Gastroesophageal sphincter (tissue), 4 donors: ENCODE results near the gene MICAL3. TPM values are rescaled to one million over a fixed set of nuclear protein-coding genes. Genes with fewer than 3 reads are reported as not detected.

Source experiments
- ATAC-seq: fragments of 150-250 bp; one replicate; pipeline ENCODE4 v1.9.1; 2016; ENCODE audit warnings: mild to moderate bottlenecking, moderate library complexity
- H3K27ac ChIP-seq, 4 donors: fragments of 200-600 bp; sonication (generic) in 3 of 4; 1 replicate in 3 of 4; 2 replicates in 1 of 4; pipeline ENCODE4 v1.5.1; 2016 to 2019
- H3K27me3 ChIP-seq: fragments of 200-600 bp; sonication (generic); one replicate; pipeline ENCODE4 v1.5.1; 2019
- H3K36me3 ChIP-seq, 2 donors: fragments of 200-600 bp; sonication (generic); one replicate each; pipeline ENCODE4 v1.5.1; 2019; ENCODE audit warnings: control low read depth in 1 of 2
- H3K4me1 ChIP-seq, 3 donors: fragments of 200-600 bp; sonication (generic); 1 replicate in 2 of 3; 2 replicates in 1 of 3; pipeline ENCODE4 v1.5.1; 2016 to 2019; ENCODE audit warnings: control low read depth in 2 of 3
- H3K4me3 ChIP-seq, 2 donors: fragments of 200-600 bp; sonication (generic); one replicate each; pipeline ENCODE4 v1.5.1; 2019; ENCODE audit warnings: mild to moderate bottlenecking in 1 of 2, moderate library complexity in 1 of 2
- H3K9me3 ChIP-seq, 3 donors: fragments of 200-600 bp; sonication (generic); one replicate each; pipeline ENCODE4 v1.5.1; 2017 to 2019; ENCODE audit warnings: control low read depth in 2 of 3
- CTCF ChIP-seq, 4 experiments: fragments of 200-600 bp in 2 of 4; fragments of 450-650 bp in 2 of 4; sonication (generic) in 1 of 4; IDR thresholded peaks; one replicate each; pipeline ENCODE4 v1.5.1; 2017 to 2019; ENCODE audit warnings: antibody characterized with exemption in 4 of 4, mild to moderate bottlenecking in 2 of 4, moderate library complexity in 2 of 4
- EP300 ChIP-seq: sonication (generic); formaldehyde crosslinking; IDR thresholded peaks from one replicate; pipeline ENCODE4 v1.6.1; 2017; ENCODE audit warnings: antibody characterized with exemption, mild to moderate bottlenecking
- POLR2A ChIP-seq, 2 donors: fragments of 450-650 bp; IDR thresholded peaks; one replicate each; pipeline ENCODE4 v1.6.1; 2017; ENCODE audit warnings: antibody characterized with exemption in 2 of 2, mild to moderate bottlenecking in 2 of 2, moderate library complexity in 1 of 2
- POLR2AphosphoS5 ChIP-seq: sonication (generic); formaldehyde crosslinking; IDR thresholded peaks from one replicate; pipeline ENCODE4 v1.6.1; 2017; ENCODE audit warnings: antibody characterized with exemption
- WGBS, 2 donors: methylation state at CpG; one replicate each; pipeline ENCODE4 v1.1.5; 2018; ENCODE audit warnings: low coverage in 1 of 2; 5-methylcytosine and 5-hydroxymethylcytosine counted together
- total RNA-seq, 4 donors: library from RNA; depleted of rRNA; stranded (reverse); fragments of >200 nt; gene quantifications; one replicate each; pipeline ENCODE4 v1.1.0, GENCODE V29; 2016

Gene MICAL3
- total RNA-seq, 4 donors from 2014 or later = 37.3 to 120 (median 51.5) TPM

GRCh38 chr22:17855572-17856290 lies 168.6 kb downstream of the MICAL3 start:
- TF ChIP-seq CTCF (IDR thresholded peaks at IDR 0.05) = no peak
- no peak for TF ChIP-seq POLR2A (IDR thresholded peaks at IDR 0.05)
- no peak for TF ChIP-seq EP300
- peak; percentile 51 for TF ChIP-seq POLR2AphosphoS5

GRCh38 chr22:17853073-17853472 lies 171.3 kb downstream of the MICAL3 start:
- H3K36me3 ChIP-seq = peaks cover 0 to 10% of the 10 kb centered on the region in 2 donors
- no peaks in the 10 kb centered on the region for H3K9me3 ChIP-seq
- H3K27ac ChIP-seq = peak overlapping the region; percentile 86 to 91 (median 90)
- peak; percentile 40 for ATAC-seq
- peaks cover 9 to 81% (median 12%) of the 10 kb centered on the region in 3 donors for H3K4me1 ChIP-seq
- no peaks in the 10 kb centered on the region for H3K27me3 ChIP-seq
- WGBS, 2 donors = 0 to 37% methylated on average over 2 to 6 of the region's 6 CpGs
- H3K4me3 ChIP-seq = no peak overlapping the region
- TF ChIP-seq POLR2A (IDR thresholded peaks at IDR 0.05) = no peak
- TF ChIP-seq CTCF (IDR thresholded peaks at IDR 0.05) = no peak
- TF ChIP-seq POLR2AphosphoS5 = peak; percentile 47
- TF ChIP-seq EP300 = peak; percentile 49

More at GRCh38 chr22:17855572-17856290, 168.6 kb downstream of the MICAL3 start:
- Histone ChIP-seq H3K27me3 (no peaks in the 10 kb centered on the region), H3K36me3 (peaks cover 0 to 13% of the 10 kb centered on the region in 2 donors), H3K4me1 (peaks cover 12 to 90% (median 18%) of the 10 kb centered on the region in 3 donors), H3K4me3 (no peak overlapping the region), H3K9me3 (no peaks in the 10 kb centered on the region), H3K27ac (peak overlapping the region in 3 of 4 donors; percentile 29 to 91 (median 90))
- 82 to 85% methylated on average over 4 to 11 of the region's 13 CpGs for WGBS, 2 donors
- ATAC-seq = no peak

GRCh38 chr22:17851759-17852158 lies 172.6 kb downstream of the MICAL3 start:
- ATAC-seq = peak; percentile 77
- no peaks in the 10 kb centered on the region for H3K9me3 ChIP-seq
- peaks cover 0 to 5% of the 10 kb centered on the region in 2 donors for H3K36me3 ChIP-seq
- WGBS, 2 donors = 55 to 62% methylated on average over 8 to 14 of the region's 14 CpGs
- peak overlapping the region; percentile 86 to 91 (median 90) for H3K27ac ChIP-seq
- H3K27me3 ChIP-seq = no peaks in the 10 kb centered on the region
- H3K4me3 ChIP-seq = no peak overlapping the region
- H3K4me1 ChIP-seq = peaks cover 12 to 81% (median 17%) of the 10 kb centered on the region in 3 donors
- TF ChIP-seq POLR2A (IDR thresholded peaks at IDR 0.05) (no peak), EP300 (no peak), POLR2AphosphoS5 (peak; percentile 97)

- ATAC-seq = no peak
- H3K27me3 ChIP-seq = no peaks in the 10 kb centered on the region
Observed at GRCh38 chr22:17847360-17848078, 176.8 kb downstream of the MICAL3 start.

More at GRCh38 chr22:17847360-17848078, 176.8 kb downstream of the MICAL3 start:
- H3K4me3 ChIP-seq = no peak overlapping the region
- peaks cover 8 to 91% (median 33%) of the 10 kb centered on the region in 3 donors for H3K4me1 ChIP-seq
- no peaks in the 10 kb centered on the region for H3K9me3 ChIP-seq
- H3K27ac ChIP-seq = peak overlapping the region; percentile 89 to 99 (median 90)
- WGBS, 2 donors = 90 to 100% methylated on average over 1 to 12 of the region's 18 CpGs
- TF ChIP-seq CTCF (IDR thresholded peaks at IDR 0.05) (no peak), POLR2AphosphoS5 (peak; percentile 4)
- no peaks in the 10 kb centered on the region for H3K36me3 ChIP-seq
